ENCODE measurements around the gene TMC1. TPM values are rescaled to one million over a fixed set of nuclear protein-coding genes. Genes with fewer than 3 reads are reported as not detected.

TMC1 gene
- polyA plus RNA-seq, 10 donors: 0.37 to 2.3 (median 0.79) TPM

DNA sequence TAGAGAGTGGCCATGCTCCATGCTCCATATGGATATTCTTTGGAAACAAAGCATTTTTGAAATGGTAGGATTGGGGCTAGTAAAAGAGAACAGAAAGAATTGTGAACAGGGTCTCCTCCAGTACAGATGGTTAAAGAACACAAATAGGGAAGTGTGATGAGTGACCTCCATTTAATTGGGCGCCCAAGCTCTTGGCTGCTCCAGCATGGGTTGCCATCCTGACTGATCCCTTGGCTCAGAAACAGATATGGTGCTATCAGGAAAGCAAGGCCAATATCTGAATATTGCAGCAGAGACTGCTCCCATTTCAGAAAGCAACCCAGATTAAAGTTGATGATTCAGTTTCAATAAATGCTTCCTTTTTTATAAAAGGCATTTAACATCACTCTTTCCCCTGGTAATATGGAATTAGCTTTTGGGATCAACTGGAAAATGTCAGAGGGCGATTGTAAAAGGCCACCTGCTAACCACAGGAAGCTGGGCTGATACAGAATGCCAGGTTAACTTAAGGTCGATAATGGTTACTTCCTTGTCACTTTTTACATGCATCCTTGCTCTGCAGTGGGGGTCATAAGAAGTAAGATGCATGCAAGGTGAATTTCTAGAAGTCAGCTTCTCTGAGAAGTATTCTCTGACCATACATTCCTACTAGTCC, 52.9 kb downstream of the TMC1 start:
- DNase-seq: no peak

- DNase-seq: no peak
Measured at GRCh38 chr9:72575666-72576065, 54.3 kb downstream of the TMC1 start.

DNA sequence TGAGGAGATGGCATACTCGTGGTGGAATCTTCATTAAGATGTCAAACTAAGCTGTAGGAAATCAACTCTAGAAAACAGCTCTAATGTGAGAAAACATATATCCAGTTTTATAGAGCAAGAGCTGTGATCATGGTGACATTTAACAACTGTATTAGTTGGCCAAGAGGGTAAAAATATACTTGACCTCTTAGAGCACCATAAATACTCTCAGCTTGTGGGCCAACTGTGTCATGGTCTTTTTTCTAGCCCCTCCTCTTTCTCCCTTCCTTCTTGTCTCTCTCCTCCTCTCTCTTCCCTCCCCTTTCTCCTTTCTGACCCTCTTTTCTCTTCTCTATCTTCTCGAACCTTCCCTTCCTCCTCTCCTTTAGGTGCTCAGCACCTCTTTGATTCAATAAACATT, 54.7 kb downstream of the TMC1 start:
- no peak for DNase-seq

- DNase-seq: peak; percentile 46 to 76 (median 74)
Measured at GRCh38 chr9:72577212-72577753, 55.9 kb downstream of the TMC1 start.

DNA sequence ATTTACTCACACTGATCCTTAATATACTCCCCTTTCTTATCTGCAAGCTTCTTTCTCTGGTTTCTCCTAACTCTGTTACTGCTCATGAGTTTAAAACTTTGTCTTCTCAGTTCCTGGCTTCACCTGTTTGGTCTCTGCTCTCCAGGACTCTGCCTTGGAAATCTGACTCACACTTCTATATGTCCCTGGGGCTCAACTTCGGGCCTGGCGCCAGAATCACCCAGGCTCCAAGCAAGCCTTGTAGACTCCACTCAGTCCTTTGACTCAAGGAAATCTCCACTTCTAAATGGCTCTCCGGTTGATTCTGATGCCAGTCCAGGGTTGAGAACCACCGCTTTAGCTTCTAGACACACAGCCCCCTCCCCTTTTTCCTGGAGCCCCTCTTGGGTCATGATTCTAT, 57.8 kb downstream of the TMC1 start:
- peak in 2 of 3 donors; percentile 42 to 53 for DNase-seq

DNA sequence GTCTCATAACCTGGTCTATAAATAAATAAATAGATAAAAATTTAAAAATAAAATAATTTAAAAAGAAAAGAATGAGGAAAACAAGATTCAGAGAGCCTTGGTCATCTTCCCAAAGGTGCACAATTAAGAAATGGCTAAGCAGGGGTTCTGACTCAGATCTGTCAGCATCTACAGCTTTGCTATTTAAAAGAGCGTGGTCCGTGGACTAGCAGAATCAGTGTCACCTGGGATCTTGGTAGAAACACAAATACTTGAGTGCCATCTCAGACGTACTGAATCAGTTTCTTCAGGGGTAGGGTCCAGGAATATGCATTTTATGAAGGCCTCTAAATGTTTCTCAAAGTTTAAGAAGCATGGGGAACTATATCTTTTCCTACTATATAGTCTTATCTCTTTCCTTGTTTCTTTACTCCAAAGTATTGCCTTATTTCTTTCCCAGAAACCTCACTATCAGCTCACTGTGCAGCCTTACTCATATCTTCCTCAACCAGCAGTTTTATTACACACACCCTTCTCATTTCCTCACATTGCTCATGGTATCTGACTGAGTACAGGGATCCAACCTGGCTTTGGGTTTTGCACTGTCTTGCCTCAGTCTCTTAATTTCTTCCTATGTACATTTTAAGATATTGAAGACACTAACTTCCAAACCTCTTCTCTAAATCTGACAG, 58.6 kb downstream of the TMC1 start:
- no peak for DNase-seq

GRCh38 chr9:72581694-72582093, 60.3 kb downstream of the TMC1 start:
- peak in 1 of 3 donors; percentile 64 for DNase-seq

DNA sequence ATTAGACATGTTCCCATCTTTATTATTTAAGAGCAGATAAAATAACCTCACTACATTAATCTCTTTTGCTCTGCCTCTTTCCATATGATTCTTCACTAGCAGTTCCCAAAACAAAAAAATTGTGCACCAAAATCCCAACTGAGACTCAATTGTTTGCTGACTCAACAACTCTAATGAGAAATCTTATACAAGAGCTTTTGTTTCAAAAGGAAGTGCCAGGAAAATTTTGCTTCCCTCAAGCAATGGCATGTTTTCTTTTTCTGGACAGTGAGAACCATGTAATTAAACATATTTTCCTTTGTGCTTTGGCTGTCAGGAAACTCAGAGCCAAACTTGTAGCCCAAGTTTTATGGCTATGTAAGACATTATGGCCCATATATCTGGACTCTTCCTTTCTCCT, 62.0 kb downstream of the TMC1 start:
- no peak for DNase-seq

GRCh38 chr9:72586388-72587130, 65.2 kb downstream of the TMC1 start:
- peak in 1 of 3 donors; percentile 52 for DNase-seq

GRCh38 chr9:72588336-72588735, 66.9 kb downstream of the TMC1 start:
- DNase-seq: peak in 2 of 3 donors; percentile 30 to 46

- DNase-seq: peak in 1 of 3 donors; percentile 19
Measured at GRCh38 chr9:72589667-72590521, 68.5 kb downstream of the TMC1 start.

- DNase-seq: no peak
Measured at GRCh38 chr9:72590824-72591223, 69.4 kb downstream of the TMC1 start.

GRCh38 chr9:72592502-72593403, 71.3 kb downstream of the TMC1 start:
- DNase-seq: peak; percentile 45 to 83 (median 75)

DNA sequence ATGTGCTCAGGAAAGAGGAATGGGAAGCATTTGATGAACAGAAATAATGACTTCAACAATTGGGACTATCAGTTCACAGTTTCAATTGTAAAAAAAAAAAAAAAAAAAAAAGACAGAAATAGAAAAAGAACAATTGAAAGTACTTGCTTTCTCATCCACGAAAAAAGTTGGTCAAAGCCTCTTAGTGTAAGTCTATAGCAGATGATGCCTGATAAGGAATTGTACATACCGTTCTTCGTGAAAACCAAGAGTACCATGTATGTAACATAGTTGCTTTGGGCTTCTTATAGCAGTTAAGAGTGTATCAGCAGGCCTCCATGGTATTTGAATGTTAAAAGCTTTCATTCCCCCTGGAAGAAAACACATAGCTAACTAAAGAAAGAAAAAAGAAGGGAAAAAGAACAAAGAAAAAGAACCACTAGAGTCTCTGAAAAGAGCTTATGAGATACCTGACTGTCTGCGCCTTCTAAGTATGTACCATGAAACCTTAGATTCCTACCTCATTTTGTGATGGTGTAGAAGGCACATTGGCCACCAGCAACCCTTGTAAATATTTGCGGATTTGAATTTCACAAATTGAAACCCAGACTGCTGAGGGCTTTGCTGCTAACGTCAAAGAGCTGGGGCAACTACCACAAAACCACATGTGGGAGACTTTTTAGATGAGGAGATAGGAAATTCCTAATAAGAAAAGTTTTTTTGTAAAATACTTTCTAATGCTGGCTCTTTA, 75.2 kb downstream of the TMC1 start:
- DNase-seq: no peak

GRCh38 chr9:72597181-72597517, 75.7 kb downstream of the TMC1 start:
- no peak for DNase-seq

- no peak for DNase-seq
Measured at GRCh38 chr9:72597601-72598000, 76.2 kb downstream of the TMC1 start.

- no peak for DNase-seq
Measured at GRCh38 chr9:72598639-72599038, 77.2 kb downstream of the TMC1 start.

DNA sequence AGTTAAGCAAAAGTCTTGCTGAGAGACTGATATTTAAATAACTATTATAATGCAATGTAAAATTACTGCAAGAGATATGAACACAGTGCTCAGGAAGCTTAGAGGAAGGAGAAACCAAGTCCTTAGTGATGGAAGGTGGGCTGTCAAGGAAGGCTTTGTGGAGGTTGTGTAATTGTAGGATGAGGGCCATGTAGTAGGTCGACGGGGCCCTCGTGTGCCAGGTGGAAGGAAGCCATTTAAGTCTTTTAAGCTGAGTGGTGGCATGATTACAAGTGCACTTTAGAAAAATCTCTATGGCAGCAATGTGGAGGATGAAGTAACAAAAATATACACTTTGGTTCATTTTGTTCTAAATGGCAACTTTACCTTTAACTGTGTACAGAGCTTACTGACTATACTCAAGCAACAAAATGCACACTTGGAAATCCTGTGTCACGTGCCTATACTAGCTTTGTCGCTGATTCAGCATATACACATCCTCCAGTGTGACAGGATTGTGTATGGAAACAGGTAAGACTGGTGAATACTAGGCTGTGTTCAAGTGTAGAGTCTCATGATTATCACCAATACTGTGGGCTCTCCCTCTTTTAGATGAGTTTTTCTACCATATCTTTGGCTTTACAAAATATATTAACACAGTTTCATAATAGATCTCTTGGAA, 78.6 kb downstream of the TMC1 start:
- no peak for DNase-seq

GRCh38 chr9:72600671-72601070, 79.3 kb downstream of the TMC1 start:
- DNase-seq: peak in 1 of 3 donors; percentile 52
